Superior temporal gyrus (tissue), 1 donor: ENCODE data around the gene ENTPD8.
A peak's percentile ranks its signal among the peaks of the same experiment; 100 is the strongest.
"Not testable (repeated sequence)": the region's sequence is repeated elsewhere in the genome, so short reads cannot be mapped to it uniquely, and the experiment has no call there.

Experiments
- DNase-seq: peaks from one replicate; pipeline ENCODE4 v3.0.0-alpha.2; 2016; ENCODE audit errors: extremely low spot score

ENTPD8 gene

DNA sequence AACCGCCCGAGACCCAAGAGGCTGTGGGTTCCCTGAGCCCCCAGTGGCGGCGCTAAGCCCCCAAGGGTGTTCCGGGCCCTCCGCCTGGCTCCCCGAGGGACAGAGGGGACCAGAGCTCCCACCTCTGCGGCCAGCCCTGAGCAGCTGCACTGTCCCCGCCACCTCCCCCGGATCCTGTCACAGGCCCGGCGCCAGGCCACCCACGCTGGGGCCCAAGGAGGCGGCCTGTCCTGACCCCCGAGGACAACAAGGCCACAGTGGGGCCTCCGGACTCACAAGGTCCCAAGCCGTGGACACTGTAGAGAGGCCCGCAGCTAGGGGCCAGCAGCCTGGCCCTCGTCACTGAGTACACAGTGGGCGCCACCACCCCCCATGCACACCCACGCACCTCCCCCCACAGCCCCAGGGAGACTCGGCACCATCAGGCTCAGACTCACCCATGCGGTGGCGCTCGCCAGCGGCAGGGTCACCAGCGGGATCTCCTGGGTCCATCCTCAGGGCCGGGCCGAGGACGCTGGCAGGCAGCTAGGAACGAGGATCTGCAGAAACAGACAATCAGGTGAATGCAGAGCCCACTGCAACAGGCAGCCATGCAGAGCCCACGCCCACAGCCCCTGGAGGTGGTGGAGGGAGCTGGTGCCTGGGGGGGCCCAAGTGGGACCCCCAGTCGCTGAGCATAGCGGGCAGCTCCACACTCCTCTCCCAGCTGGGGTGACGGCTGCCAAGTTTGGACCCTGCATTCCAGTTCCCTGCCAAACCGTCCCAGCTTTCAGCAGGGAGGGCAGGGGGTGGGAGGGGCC is 46.1 kb downstream of the ENTPD8 start:
- DNase-seq = no peak

DNA sequence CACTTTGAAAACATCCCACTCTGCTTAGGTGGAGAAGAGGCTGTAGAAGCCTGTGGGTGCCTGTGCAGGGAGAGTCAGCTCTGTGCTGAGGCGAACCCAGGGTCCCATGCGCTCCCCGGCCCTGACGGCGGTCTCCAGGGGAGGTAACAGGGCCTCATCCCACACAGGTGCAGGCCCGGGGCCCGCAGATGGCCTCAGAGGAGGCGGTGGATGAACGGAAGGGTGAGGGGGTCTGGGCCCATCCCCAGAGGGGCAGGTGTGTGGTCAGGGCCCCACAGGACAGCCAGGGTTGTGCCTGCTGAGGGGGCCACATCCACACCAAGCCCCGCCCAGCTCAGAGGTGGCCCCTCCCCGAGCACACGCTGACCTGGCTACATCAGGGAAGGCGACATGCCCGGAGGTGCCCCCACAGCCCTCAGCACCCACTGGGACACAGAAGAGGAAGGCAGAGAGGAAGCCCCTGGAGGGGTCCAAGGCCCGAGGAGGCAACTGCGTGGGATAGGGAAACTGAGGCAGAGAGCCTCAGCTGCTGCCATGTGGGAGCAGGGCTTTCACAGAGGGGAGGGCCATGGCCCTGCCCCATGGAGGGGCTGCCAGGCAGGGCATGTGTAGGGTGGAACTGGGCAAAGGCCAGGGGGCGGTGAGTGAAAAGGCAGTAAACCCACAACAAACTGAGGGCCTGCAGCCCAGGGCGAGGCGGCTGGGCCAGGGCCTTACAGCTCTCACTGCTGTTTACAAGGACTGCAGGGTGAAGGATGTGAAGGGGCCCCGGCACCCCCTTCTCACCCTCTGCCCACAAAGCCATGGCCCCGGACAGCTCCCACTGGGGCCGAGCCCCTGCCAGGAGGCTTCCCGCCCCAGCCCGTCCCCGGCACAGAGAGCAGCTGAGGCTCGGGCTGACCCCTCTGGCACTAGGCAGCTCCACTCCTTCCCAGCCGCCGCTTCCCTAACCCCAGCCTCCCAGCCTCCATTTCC is 47.7 kb downstream of the ENTPD8 start:
- no peak for DNase-seq

DNA sequence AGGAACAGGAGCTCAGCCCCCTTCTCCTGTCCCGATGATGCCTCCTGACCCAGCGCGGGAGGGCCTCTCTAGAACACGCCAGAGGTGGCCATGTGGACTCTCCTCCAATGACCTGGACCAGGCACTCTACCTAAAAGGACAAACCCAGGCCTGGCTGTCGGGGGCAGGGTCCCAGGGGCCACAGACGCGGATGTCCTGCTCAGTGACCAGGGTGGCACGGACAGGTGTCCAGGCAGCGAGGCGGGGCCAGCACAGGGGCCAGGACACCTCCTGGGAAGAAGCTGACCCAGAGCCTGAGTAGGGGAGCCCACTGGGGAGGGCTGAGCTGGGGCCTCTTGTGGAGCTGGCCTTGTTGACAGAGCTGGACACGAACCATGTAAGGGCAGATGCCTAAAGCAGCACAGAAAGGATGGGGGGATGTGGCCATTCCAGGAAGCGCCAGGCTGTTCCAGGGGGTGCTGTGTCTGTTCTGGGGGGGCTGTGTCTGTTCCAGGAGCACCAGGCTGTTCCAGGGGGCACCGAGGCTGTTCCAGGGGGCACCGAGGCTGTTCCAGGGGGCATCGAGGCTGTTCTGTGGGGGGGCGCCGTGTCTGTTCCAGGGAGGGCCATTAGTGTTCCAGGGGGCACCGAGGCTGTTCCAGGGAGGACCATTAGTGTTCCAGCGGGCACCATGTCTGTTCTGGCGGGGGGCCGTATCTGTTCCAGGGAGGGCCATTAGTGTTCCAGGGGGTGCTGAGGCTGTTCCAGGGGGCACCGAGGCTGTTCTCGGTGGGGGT is 48.7 kb downstream of the ENTPD8 start:
- DNase-seq = no peak

DNA sequence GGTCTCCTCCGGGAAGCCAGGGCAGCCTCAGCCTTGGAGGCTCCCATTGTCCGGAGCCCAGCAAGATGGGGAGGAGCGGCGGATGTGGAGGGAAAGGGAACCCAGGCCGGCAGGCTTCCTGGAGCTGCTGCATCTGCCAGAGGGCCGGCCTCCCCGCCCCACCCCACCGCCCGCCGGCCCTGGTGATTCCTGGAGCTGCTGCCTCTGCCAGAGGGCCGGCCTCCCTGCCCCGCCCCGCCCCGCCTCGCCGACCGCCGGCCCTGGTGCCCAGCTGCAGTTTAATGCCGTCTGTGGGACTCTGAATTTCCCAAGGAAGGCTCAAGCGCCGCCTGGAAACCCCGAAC is 49.8 kb downstream of the ENTPD8 start:
- no peak for DNase-seq

DNA sequence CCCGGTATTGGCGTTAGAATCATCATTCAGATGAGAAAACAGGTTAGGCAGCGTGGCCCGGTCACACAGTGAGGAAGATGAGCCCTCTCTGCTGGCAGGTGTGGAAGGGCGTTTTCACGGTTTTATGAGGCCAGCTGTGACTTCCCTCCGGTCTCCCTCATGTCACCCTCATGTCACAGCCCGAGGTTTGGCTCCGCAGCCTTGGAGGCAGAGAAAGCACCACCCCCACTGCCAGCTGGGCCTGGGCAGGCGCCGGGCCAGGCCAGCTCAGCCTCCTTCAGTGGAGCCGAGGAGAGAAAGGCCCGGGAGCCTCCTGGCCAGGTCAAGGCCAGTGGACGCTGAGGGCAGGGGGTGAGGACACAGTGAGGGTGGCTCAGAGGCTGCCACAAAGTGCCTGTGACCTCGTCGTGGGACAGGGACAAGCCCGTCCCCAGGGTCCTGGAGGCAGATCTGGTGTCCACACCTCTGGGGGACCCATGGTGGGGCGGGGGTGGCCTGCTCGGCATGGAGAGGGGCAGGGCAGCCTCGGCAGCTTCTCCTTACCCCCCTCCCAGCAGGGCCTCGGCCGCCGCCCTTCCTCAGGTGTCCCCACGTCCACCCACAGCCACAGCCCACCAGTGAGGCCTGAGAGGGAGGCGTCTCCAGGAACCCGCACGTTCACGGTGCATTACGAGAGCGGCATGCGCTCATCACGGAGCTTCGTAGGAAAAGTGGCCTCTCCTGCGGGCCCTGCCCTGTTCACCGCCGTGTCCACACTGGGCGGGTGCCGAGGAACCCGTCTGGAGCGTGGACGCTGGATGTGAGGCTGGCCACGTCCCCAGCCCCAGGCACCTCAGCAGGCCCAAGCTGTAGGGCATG is 50.4 kb downstream of the ENTPD8 start:
- DNase-seq = peak; percentile 34

DNA sequence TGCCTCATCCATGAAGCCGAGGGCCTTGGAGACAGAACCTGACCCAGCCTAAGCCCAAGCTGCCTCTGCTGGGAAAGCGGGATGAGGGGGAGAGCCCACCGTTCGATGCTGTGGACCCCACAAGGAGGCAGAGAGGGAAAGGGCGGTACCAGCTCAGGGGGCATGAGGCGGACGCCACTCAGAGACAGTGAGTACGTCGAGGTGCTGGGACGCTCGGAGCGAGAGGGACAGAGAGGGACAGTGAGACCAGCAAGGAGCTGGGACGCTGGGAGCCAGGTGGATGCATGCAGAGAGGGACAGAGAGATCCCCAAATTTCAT is 51.8 kb downstream of the ENTPD8 start:
- DNase-seq = no peak

DNA sequence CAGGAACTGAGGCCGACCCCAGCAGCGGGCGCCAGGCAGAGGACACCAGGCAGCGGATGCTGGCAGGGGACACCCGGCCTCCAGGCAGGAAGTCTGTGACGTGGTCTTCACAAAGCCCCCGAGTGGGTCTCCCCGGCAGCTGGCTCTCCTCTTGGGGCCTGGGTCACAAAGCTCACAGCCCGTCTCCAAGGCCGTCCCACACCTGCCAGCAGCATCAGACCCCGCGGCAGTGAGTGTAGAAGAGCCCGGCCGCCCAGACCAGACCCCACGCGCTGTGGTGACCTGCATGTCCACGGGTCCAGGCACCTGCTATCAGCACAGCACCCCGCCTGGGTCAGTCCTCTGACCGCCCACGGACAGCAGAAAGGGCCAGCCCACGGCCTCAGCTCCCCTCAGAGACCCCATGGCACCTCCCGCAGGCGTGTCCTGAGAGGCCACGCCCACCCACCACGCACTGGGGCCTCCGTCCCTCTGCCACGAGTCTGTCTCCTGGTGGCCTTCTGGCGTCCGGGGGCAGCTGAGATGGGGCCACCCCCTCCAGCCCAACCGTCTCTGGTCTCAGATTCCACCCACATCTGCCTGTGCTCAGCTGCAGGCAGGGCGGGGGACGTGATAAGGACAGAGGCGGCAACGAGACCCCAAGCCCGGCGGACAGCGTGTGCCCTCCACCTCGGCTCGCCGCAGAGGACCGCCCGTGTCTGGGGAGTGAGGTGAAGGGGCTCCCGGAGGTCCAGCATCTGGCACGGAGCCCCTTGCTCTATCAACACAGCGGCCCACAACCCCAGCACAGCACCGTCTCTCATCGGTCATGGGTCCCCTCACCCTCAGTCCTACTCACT is 52.3 kb downstream of the ENTPD8 start:
- DNase-seq = no peak

DNA sequence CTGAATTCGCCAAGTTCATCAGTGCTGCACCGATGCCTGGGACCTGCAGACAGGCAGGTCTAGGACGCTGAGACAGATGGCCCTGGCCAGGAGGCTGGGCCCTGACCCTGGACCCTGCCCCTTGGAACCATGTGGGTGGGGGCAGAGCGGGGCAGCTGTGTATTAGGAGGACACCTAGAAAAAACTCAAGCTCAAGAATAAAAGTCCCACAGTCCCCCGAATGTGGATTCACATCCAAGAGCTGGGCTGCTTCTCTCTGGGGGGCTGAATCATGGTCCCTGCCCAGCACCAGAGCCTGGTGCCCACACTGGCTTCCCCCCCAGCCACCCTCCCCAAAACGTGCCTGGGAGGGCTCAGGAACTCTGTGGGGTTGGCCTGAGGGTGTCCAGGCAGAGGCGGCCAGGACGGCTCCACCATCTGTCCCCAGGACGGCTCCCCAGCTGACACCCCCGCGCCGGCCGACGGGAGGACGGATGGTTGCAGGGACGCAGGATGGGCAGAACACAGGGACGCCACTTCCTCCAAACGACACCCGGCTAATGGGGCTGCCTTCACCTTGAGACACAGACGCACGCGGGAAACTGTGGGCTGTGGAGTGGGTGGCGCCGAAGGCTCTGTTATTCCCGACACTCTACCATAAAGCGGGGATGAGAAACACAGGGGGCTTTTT is 53.1 kb downstream of the ENTPD8 start:
- DNase-seq = no peak

DNA sequence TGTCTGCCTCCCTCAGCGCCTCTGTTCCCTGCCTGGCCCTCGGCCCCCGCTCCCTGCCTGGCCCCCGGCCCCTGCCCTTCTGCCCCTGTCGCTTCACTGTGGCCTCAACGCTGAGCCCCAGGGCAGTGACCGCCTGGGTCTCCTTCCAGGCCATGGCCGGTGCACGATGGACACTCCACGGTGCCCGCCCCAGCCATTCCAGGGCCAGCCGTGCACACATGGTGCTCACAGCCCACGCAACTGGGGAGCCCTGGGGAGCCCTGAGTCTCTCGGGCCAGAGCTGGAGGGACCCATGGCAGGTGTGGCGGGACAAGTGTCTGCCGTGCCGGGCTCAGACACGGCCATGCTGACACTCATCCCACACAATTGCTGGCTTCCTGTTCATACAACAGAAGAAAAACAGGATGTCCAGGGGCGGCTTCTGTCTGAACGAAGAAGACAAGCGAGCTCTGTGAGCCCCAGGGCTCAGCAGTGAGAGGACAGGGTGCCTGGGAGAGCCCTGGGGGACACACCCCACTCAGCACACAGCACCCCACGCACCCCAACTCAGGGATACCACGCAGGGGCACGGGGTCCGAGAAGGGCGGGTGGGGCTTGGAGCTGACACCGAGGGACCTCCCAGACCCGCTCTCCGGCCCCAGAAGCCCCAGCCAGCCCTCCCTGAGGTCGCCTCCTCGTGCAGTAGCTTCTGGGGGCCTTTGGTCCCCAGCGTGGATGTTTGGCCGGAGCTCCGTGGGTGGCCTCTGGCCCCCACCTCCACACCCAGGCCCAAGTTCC is 53.9 kb downstream of the ENTPD8 start:
- no peak for DNase-seq

DNA sequence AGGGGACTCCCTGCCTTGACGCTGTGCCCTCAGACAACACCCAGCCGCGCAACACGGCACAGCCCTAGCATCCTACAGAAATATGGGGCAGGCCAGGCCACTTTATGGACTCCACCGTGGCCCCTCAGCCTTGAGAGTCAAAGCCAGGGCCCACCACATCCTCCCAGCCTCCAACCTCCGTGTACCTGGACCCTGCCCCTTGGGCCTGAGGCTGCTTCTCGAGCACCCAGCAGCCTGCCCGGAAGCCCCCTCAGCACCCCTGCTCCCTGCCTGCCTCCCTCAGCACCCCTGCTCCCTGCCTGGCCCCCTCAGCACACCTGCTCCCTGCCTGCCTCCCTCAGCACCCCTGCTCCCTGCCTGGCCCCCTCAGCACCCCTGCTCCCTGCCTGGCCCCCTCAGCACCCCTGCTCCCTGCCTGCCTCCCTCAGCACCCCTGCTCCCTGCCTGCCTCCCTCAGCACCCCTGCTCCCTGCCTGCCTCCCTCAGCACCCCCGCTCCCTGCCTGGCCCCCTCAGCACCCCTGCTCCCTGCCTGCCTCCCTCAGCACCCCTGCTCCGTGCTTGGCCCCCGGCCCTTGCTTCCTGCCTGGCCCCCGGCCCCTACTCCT is 54.5 kb downstream of the ENTPD8 start:
- not testable (repeated sequence) for DNase-seq

DNA sequence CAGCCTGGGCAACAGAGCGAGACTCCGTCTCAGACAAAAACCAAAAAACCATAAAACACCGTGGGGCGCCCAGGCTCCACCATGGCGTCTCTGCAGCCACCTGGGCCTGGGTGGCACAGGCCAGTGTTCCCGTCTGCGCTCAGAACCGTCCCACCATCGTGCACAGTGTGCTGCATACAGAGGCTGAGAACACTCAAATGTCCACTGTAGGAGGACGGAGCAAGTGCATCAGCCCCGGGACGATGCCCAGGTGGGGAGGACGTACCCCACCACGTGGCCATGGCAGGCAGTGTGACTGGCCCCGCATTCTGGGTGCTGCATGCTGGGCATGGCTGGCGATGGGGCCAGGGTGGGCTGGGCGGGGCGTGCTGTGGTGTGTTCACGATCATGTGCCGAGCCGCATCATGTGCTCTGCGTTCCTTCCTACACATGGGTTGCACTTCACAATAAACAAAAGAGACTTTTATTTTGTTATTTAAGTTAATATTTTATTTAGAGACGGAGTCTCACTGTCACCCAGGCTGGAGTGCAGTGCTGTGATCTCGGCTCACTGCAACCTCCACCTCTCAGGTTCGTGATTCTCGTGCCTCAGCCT is 56.0 kb downstream of the ENTPD8 start:
- no peak for DNase-seq
